GM21423 (cell line): Measurements from ENCODE around the gene RAD23B.

Experiments used
- ATAC-seq: cut with Tn5 transposase; IDR thresholded peaks from one replicate; pipeline ENCODE4 v1.9.1; 2021; ENCODE audit warnings: mild to moderate bottlenecking, moderate library complexity; ENCODE audit not compliant: unreplicated experiment

The RAD23B gene

GRCh38 chr9:107368696-107369095 lies 85.6 kb downstream of the RAD23B start:
- ATAC-seq, result no peak

DNA sequence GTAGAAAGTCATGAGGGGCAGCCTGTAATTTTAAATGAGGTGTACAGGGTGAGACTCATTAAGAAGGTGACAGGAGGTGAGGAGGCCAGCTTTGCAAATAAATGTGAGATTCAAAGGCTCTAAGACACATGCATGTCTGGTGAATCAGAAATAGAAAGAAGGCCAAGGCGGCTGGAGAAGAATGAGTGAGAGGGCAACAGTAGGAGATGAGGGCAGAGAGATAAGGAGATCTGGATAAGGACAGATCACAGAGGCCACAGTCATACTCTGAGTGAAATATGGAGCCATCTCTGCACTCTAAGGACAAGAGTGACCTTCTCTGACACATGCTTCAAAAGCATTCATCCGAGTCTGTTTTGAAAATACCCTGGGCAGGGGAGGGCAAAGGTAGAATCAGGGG lies 90.7 kb downstream of the RAD23B start:
- ATAC-seq, result no peak

DNA sequence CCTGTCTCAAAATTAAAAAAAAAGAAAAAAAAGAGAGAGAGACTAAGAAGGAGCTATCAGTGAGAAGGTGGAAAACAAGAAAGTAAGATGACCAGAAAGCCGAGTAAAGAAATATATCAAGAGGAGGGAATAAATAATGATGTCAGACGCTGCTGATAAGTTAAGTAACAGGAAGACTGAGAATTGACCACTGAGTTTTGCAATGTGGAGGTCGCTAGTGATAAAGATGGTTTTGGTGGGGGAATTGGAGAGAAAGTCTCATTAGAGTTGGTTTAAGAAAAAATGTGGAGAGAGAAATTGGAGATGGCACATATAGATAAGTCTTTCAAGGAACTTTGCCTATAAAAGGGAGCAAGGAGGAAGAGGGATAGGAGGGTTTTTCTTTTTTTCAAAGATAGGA lies 91.9 kb downstream of the RAD23B start:
- ATAC-seq, result no peak

DNA sequence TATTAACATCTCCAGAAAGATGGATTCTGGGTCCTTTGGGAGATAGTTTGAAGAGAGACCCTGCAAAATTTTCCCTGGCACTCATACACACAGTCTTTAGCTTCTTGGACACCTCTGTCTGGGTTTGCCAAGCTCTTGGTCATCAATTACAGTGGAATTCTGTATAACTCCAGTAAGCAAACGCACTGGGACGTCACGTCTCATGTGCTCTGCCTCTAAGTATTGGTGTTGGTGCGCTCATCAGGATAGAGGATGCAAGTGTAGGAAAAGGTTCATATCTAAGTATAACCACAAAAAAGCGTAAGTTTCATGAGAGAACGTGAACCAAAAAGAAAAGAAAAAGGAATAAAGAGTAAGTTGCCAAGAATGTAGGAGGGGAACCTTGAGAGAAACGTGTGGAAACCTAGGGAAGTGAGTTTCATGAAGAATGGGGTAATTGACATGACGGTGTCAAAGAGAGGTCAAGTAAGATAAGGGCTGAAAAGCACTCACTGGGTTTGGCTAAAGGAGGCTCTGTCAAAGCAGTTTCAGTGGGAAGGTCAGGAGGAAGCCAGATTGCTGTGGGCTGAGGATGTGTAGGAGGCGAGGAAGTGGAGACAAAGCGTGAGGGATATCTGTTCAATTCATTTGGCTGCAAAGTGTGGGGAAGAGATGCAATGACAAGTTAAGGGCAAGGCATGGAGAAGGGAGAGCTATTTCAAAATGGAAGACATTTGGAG lies 92.7 kb downstream of the RAD23B start:
- ATAC-seq, result no peak

DNA sequence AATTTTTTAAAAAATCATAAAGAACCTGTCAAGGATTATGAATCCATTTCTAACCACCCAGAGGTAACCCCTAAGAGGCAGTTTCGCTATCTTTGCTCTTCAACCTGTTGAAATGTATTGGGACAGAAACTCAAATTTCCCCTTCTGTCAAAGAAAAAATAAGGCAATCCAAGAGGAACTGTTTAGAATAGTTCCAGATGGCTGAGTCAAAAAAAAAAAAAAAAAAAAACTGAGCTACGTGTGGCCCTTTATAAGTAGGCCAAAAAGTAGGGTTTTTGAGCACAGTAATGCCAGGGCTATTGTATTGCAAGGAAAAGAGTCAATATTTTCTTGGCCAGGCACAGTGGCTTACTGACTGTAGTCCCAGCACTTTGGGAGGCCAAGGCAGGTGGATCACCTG lies 94.9 kb downstream of the RAD23B start:
- no peak for ATAC-seq
